ENCODE data around the gene BAIAP2L1.

The BAIAP2L1 gene

GRCh38 chr7:98257701-98258100, 143.2 kb downstream of the BAIAP2L1 start:
- DNase-seq, result no peak

- DNase-seq, result no peak
Measured at GRCh38 chr7:98256431-98256830, 144.5 kb downstream of the BAIAP2L1 start.

- no peak for DNase-seq
Measured at GRCh38 chr7:98254951-98255610, 145.8 kb downstream of the BAIAP2L1 start.

GRCh38 chr7:98254516-98254915, 146.4 kb downstream of the BAIAP2L1 start:
- no peak for DNase-seq

- no peak for DNase-seq
Measured at GRCh38 chr7:98252425-98253054, 148.3 kb downstream of the BAIAP2L1 start.

GRCh38 chr7:98251601-98252424, 149.1 kb downstream of the BAIAP2L1 start, which contains the start of gene TECPR1:
Gene TECPR1 (minus strand): TSS chr7:98252232. CDS start chr7:98246146, 6,086 bp downstream.
- DNase-seq, result peak; percentile 83

- DNase-seq, result no peak
Measured at GRCh38 chr7:98251231-98251600, 149.7 kb downstream of the BAIAP2L1 start.

- DNase-seq, result peak; percentile 25
Measured at GRCh38 chr7:98250789-98251188, 150.1 kb downstream of the BAIAP2L1 start.

GRCh38 chr7:98249106-98249505, 151.8 kb downstream of the BAIAP2L1 start:
- DNase-seq, result no peak

GRCh38 chr7:98248156-98248555, 152.7 kb downstream of the BAIAP2L1 start:
- DNase-seq, result no peak

GRCh38 chr7:98244871-98245270, 156.0 kb downstream of the BAIAP2L1 start:
- no peak for DNase-seq

GRCh38 chr7:98242934-98243333, 158.0 kb downstream of the BAIAP2L1 start:
- DNase-seq, result no peak

- DNase-seq, result no peak
Measured at GRCh38 chr7:98242342-98242741, 158.5 kb downstream of the BAIAP2L1 start.

- DNase-seq, result no peak
Measured at GRCh38 chr7:98241674-98242241, 159.1 kb downstream of the BAIAP2L1 start.

All from stimulated activated CD4-positive, alpha-beta T cell treated with anti-CD3 and anti-CD28 coated beads, Interleukin-12 subunit alpha, Interleukin-12 subunit beta, amount 100 ng/mL, for 4 hours (primary cell).